ENCODE measurements around the gene ROR1.
"Not testable (repeated sequence)": the region's sequence is repeated elsewhere in the genome, so short reads cannot be mapped to it uniquely, and the experiment has no call there.

The ROR1 gene

DNA sequence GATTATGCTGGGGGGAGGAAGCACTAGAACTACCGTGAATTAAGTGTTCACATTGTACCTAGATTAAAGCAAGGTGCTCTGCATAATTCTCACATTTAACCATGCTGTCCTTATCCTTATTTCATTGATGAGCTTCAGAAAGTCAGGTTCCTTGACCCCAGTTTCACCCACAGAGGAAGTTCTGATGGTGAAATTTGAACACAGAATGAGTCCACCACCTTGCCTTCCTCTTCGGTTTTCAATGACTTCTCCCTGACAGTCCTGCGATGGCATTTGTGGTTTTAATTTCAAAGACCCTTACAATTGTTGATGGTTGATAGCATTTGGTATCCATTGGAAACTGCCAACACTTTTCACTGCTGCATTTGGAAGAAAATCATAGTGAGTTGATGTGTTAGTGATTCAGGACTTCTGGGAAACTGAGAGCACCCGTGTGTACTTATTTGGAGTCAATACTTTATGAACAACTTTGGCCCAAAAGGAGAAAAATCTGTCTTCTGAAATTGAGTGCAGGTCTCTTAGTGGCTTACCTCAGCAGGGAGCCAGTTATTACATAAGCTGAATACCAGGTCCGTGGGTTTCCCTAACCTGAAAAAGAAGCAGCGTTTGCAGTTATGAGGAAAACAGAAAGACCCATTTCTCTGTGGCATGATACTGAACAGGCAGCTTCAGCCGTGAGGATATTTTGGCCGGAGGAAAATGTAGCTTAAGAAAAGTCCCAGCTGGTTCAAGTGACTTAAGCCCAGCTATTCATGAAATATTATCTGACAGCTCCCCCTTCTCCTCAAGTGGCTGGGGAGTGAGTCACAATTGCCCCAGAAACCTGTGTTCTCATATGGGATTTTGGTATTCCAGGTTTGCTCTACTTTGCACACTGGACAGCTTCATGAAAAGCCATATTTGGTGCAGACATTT, 47.5 kb downstream of the ROR1 start:
- no peak for DNase-seq

DNA sequence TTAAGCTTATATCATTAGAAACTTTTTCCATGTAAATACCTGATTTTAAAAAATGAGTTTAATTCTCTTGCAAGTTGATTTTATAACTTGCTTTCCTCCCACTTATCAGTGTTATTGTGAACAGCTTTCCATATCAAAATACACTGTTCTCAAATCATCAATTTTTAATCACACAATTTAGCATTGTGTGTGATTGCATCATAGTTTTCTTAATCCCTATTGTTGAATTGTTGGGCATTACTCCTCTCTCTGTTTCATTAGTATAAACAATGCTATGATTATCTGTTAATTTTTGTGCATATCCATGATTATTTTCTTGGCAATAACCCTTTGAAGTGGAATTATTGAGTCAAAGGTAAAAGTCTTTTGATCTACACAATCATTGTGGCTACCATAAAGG, 48.7 kb downstream of the ROR1 start:
- no peak for DNase-seq

DNA sequence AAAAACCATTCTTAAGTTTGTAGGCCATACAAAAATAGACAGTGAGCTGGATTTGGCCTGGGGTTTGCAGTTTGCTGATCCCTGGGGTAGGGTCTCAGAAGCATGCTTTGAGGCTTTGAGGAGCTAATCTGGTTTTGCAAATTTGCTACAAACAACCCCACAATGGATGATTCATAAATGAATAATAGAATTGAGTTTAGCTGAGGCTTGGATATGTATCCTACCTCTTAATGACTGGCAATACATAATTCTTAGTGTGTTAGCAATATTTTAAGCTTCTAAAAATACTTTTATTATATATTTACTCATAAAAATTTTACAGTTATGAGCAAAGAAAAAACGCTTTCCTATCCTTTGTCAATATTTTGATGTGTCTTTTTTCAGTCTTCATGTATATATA, 50.6 kb downstream of the ROR1 start:
- no peak for DNase-seq

DNA sequence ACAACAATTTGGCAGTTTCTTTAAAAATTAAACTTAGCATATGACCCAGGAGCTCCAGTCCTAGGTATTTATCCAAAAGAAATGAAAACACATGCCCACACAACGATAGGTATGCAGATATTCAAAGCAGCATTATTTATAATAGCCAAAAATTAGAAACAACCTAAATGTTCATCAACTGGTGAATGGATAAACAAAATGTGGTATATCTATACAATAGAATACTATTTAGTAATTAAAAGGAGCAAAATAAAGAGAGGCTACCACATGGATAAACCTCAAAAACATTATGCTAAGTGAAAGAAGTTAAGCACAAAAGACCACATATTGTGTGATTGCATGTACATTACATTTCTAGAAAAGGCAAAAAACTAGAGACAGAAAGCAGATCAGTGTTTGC, 51.3 kb downstream of the ROR1 start:
- DNase-seq: no peak

DNA sequence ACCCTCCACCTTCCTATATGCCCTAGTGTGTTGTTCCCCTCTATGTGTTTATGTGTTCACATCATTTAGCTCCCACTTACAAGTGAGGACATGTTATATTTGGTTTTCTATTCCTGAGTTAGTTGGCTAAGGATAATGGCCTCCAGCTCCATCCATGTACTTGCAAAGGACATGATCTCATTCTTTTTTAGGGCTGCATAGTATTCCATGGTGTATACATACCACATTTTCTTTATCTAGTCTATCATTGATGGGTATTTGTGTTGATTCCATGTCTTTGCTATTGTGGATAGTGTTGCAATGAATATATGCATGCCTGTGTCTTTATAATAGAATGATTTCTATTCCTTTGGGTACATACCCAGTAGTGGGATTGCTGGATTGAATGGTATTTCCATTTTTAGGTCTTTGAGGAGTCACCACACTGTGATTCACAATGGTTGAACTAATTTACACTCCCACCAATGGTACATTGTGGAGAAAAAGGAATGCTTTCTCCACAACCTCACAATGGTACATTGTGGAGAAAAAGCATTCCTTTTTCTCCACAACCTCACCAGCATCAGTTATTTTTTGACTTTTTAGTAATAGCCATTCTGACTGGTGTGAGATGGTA, 52.5 kb downstream of the ROR1 start:
- not testable (repeated sequence) for DNase-seq

DNA sequence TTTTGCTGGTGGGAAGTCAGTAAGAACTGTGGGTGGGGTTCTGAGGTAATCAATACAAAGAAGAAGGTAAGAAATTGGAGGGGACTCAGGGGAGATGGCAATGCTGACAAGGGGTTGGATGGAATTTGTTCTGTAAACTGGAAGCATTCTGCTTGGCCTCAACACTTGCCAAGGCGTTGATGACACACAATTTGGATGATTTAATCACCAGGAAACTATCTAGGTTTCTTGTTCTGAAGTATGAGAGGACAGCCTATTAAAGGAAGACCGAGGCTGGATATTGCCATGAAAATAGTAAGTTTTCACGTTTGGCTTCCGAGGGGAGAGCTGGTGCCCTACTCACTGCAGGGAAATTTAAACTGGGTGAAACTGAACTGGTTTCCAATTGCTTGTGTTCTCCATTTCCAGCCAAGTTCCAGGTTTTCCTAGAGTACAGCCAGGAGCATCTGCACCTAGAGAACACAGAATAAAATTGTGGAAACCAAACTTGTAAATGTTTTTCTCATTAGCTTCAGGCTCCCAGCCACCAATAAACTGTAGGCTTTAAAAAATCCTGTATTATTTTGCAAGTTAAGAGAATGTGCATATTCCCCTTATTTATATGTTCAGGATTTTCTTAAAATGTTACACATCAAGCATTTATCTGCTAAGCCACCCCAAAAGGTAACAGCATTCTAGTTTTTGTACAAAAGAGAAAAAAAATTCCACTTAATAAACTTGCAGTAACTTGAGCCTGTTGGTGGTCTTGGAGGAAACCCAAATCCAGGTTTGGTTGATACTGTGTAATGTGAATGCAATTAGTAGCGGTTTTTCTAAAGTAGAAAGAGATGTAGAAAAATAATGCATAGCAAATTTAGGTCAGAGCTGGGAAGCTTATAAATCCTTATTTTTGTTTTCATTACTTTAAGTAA, 53.8 kb downstream of the ROR1 start:
- DNase-seq: no peak

DNA sequence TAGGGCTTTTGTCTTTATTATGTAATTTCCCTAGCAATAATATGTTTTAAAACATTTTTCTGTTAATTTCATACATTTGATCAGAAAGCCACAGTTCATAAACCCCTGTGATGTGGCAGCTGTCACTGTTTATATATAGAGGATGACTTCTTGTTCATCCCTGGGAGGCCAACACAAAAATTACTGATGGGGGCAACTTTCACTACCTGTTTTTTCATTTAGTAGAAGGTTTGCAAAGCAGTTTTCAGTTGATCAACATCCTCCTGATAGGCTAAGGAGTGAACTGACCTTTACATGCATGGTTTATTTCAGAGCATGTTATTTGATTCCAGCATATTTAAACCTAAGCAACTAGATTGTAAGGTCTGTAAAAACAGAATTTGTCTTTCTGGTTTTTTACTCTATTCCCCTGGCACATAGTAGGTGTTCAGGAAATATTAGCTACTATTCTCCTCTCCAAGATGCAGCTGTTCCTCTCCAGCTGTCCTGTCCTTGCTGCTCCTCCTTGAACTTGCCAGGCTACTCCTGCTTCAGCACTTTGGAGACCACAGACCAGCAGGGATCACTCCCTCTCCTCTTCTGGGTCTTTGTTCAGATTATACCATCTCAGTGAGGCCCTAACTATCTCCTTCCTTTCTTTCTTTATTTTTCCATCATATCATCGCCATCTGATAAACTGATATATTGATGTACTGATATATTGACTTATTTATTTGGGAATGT, 54.7 kb downstream of the ROR1 start:
- no peak for DNase-seq

DNA sequence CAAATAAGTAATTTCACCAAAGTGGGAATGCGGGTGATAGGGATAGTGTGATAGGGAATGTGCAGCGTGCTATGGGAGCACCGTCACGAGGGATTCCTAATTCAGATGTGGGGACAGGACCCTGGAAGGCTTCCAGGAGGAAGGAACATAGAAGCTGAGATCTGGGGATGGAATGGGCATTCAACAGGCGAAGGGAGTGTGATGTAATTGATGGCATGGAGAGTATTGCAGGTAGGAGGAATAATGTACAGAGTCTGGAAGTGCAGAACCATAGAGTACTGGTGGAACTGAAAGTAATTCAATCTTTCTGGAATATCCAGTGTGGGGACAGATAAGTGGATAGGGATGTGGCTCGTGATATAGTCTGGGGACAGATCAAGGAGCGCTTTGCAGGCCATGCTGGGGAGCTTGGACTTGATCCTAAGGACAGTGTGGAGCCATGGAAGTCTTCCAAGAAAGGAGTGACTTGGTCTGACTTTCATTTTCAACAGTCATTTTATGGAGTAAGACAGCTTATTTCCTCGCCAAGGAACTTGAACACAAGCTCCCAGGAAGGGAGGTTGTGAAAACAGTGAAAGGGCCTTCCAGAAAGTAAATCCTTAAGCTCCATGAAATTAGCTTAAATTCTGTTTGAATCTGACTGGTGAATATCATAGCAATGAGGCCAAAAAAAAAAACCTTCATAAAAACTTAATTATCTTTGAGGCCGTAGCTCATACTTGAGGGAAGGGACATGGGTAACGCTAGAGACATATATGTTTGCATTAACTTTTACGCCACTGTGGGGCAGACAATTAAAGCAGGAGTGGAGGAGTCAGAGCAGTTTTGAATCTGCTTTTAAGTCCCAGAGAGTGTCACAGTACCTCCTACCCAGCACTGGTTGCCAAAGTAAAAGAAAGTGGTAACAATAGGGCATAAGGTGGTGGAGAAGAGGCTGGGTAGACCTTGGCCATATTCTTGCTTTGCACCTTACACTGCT, 55.8 kb downstream of the ROR1 start:
- no peak for DNase-seq

DNA sequence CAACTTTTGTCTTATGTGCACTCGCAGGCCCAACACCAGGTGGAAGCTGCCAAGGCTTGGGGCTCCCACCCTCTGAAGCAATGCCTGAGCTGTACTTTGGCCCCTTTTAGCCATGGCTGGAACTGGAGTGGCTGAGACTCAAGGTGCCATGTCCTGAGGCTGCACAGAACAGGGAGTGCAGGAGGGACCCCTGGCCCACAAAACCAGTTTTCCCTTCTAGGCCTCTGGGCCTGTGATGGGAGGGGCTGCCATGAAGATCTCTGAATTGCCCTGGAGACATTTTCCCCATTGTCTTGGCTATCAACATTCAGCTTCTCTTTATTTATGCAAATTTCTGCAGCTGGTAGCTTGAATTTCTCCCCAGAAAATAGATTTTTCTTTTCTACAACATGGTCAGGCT, 57.6 kb downstream of the ROR1 start:
- no peak for DNase-seq

DNA sequence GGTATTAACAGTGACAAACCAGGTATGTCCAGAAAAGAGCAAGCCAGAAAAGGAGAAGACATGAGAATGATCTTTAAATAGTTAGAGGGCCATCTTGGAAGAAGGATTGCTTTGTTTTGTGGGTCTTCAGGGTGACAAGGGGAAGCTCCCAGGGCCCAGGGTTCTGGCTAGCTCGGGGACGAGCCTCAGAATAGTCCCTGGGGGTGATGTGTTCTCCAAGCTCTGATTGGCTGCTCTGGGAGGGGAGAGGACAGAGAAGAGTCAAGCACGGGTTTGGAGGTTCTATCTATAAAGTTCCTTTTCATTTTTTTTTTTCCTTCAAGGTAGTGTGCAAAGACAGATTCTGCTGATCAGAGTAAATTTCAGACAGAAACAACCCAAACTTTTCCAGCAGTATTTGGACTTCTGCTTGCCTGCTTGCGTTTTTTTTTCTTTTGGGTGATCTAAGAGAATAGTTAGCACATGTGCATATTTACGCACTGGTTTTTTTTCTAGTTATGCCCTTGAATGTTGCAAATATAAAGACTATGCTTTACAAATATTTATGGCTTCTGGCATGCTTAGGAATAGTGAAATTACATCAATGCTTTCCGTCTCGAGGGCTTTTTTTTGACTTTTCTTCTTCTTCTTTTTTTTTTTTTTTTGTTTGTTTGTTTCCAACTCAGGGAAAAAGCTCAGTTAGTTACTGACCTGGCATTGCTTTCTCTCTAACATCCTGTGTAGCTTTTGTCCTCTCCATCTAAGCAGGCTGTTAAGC, 59.7 kb downstream of the ROR1 start:
- no peak for DNase-seq

DNA sequence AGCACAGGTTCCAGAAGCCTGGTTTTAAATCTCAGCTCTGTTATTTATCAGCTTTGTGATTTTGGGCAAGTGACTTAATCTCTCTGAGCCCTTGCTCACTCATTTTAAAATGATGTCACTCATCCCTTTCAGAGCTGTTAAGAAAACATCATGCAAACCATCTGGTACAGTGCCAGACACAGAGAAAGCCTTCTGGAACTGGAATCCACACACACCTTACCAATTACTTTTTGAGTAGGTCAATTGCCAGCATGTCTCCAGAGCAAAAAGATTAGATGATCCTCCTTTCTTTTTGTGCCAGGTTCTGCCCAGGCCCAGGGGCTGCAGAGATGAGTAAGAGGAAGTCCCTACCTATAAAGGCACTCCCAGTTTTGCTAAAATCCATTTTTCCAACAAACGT, 61.3 kb downstream of the ROR1 start:
- no peak for DNase-seq

DNA sequence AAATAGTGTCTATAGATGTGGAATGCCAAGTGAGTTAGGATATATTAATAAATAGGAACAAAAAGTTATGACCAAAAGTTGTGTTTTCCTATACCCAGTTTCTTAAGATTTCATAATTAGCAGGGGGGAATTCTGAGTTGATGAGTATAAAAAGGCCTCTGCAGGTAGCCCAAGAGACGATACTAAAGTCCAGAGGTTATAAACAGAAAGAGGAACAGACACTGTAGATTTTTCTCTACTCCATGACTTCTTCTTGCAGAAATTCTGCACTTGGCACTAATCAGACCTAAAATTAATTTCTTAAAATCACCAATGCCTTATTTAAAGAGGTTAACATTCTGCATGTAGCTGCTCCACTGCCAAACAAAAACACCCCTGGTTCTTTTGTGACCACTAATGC, 62.6 kb downstream of the ROR1 start:
- no peak for DNase-seq

DNA sequence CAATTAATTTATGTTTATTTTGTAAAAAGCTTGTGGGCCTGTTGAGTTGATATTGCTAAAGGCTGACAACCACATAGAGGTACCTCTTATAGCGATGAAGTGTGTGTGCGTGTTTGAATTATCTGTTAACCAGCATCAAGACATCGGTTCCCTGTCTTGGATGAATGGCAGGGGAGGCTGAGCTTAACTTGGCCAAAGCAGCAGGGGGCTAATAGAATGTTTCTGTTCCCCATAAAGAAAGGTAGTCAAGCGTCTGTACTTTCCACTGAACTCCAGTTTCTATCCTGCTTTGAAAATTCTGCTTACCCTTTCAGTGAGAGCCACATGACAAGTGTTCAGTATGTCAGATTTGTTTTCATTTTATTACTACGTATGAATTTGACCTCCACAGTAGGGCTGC, 63.0 kb downstream of the ROR1 start:
- no peak for DNase-seq

DNA sequence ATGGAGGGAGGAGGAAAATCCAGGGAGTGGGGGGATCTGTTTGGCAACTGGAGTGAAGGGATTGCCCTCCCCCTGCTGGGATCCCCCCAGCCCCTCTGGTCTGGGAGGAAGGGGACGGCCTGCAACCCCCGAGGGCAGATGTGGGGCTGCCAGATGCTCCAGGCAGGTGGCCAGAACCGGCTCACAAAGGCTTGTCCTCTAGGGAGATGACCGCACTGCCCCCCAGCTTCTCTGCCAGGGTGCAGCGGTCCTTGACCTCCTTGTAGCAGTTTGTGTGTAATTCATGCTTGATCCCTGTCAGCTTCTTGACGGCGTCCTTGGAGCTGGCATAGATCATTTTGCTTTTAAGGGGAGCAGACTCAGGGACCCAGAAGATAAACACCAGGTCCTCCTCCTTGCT, 69.2 kb downstream of the ROR1 start:
- peak in 4 of 58 donors; percentile 2 to 37 (median 29) for DNase-seq

DNA sequence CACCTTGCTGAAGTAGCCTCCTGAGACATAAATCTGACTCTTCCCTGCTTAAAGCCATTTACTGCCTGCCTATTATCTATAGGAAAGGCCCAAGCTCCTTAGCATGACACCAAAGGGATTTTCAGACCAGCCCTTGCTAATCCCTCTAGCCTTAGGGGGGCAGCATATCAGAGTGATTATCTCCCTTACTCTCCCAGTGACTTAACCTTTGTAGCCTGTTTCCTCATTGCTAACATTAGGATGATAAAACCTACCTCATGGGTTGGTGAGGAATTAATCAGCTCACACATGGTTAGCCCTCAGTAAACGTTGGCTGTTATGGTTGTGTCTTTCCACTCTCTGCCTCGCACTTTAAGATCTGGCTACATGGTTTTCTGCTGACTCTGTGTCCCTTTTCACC, 70.1 kb downstream of the ROR1 start:
- DNase-seq: no peak

DNA sequence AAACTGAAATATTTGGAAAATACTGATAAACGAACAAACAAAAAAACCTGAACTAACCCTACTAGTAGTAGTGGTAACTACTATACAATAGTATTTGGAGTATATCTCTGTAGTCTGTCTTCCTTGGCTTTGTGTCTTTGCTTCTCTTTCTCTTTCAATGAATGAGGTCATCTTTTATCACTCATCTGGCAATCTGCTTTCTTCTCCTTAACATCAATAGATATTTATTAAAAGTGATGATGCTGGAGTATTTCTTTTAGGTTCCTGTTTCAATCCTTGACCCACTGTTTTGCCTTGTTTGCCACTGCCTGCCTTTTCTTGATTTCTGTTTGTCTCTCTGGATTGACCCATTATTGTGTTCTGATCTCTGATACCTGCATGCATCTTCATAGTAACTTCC, 71.5 kb downstream of the ROR1 start:
- DNase-seq: no peak

DNA sequence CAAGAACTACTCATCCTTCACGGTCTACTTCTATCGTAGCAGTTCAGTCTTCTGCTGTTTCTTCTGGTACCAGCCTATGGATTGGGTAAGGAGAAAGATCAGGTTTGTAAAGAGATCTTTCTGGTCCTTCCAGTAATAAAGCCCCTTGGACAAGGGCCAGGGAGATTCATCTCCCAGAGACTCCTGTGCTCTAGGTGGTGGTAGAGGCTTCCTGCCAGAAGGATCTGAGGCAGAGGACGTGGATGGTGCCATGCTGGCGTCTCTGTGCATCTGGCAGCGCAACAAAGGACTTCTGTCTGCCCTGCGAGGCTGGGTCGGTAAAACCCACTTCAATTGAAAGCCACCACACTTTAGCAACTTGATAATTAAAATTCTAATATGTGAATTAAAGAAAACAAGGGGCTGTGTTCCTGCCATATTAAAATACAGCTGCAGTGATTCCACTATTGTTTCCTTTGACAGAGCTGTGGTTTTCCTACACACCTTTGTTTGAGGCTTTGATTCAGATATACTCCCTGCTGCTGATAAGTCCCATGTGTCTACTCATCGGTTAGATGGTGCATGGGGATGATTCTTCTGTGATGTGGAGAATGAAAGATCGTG, 73.6 kb downstream of the ROR1 start:
- peak in 9 of 58 donors; percentile 4 to 55 (median 29) for DNase-seq

DNA sequence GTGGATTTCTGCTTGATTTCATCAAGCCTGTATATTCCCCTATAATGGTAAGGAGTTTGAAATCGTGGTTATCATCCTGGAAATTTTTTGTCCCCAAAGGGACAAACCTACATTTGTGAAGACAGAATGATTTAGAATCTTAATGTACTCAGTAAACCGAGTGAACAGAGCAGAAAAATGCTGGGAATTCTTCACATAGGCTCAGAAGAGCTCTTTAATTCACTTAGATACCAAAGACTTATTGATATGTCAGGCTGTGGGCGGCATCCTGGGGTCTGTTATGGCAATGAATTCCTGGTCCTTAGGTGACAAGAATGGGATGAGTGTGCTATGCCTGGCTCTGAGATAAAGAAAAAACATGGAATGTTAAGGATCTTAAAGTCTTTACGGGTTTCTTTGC, 74.9 kb downstream of the ROR1 start:
- DNase-seq: no peak

DNA sequence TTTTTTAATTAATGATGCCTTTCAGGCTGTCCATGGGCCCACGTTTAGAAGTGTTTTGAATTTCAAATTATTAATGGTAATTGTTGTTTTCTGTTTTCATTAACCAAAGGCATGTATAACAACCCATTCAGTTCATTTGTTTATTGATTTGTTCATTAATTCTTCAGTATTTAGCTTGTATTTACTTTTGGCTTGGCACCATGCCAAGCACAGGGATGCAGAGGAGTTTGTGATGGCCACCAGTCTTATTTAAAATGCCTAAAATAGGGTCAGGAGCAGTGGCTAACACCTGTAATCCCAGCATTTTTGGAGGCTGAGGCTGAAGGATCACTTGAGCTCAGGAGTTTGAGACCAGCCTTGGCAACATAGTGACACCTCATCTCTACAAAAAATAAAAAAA, 75.3 kb downstream of the ROR1 start:
- no peak for DNase-seq
